ENCODE measurements around the gene CCDC142.
A peak's percentile ranks its signal among the peaks of the same experiment; 100 is the strongest.

CCDC142 gene

GRCh38 chr2:74513605-74514367 is 31.0 kb upstream of the CCDC142 start:
- DNase-seq, result no peak

DNA sequence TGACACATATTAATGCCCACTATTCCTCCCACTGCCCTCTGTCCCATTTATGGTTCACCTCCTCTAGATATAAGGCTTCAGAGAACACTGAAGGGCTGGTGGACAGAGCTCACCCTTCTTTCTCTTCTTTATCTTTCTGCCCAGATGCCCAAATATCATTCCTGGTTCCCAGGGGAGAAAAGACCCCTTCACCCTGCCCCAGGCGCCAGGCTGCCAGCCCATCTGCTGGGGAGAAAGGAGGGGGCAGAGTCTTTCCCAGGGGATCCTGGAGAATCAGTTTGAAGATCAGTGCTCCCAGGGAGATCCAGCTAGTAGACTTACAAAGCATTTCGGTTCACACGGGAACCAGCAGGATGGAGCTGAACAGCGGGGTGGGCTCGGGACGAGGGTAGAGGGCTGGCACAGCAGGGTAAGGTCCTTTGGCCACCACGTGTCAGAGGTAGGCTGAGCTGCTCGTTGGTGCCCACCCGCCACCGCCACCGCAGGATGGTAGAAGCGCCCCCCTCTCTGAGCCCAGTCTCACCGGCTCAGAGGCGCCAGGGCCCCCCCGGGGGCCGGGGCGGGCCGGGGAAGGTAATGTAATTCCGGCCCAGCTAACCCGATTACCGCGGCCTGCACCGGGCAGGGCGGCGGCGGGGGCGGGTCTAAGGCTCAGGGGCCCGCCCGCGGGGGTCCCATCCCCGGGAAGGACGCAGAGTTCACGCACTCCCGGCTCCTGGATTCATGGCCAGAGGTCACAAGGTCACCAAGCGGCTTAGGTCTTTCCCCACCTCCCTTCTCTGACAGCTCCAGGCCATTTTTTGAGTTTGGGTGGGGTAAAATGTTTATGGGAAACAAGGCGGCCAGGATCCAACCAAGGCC is 30.2 kb upstream of the CCDC142 start:
- DNase-seq, result no peak

- DNase-seq, result no peak
Observed at GRCh38 chr2:74511104-74511989, 28.5 kb upstream of the CCDC142 start.

GRCh38 chr2:74510272-74510671 is 27.5 kb upstream of the CCDC142 start:
- no peak for DNase-seq

DNA sequence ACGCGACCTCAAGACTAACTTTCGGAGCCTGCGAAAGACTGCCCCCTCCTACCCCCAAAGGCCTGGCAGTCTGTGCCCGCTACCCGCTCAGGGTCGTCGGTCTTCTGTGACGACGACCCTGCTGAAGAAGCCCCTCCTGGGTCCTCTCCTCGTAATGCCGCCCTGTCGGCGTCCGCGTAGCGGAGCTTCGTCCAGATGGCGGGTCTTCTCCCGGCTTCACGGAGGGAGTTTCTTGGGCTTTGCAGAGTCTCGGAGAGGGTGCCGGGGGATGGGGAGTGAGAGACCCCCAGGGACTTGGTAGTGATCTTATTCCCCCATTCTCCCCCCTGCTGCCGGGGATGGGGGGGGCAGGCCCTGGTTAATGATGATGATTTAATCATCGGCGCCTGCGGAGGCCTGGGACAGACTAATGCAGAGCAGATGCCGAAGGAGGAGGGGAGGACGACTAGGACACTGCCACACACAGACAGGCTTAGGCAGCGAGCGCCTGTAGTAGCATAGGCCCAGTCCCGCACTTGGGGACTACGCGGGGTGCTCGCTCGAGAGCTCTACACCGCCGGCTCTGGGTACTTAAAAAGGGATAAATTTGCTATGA is 25.2 kb upstream of the CCDC142 start:
- no peak for DNase-seq

- peak; percentile 90 for DNase-seq
Observed at GRCh38 chr2:74507145-74507925, 24.5 kb upstream of the CCDC142 start, which contains the start of gene PCGF1. Gene PCGF1, minus strand, starts transcription at chr2:74507695. Its CDS starts 27 bp downstream, at chr2:74507668.

- DNase-seq, result no peak
Observed at GRCh38 chr2:74505448-74506246, 22.8 kb upstream of the CCDC142 start.

DNA sequence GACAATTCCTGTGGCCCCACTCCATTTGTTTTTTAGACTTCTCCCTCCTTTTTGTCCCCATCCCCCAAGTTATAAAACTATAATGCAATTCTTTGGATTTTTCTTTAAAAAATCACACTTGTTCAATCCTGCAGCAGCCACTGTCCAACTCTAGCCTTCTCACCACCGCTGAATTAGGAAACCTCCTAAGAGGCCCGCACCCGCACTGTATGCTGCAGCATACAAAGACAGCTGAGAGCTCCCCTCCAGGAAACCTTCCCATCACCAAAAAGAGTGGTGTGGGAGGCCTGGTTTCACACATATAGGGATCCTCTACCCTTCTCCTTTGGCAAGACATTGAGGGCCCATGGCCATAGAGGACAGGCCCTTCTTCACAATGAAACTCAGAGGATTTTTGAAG is 21.8 kb upstream of the CCDC142 start:
- no peak for DNase-seq

DNA sequence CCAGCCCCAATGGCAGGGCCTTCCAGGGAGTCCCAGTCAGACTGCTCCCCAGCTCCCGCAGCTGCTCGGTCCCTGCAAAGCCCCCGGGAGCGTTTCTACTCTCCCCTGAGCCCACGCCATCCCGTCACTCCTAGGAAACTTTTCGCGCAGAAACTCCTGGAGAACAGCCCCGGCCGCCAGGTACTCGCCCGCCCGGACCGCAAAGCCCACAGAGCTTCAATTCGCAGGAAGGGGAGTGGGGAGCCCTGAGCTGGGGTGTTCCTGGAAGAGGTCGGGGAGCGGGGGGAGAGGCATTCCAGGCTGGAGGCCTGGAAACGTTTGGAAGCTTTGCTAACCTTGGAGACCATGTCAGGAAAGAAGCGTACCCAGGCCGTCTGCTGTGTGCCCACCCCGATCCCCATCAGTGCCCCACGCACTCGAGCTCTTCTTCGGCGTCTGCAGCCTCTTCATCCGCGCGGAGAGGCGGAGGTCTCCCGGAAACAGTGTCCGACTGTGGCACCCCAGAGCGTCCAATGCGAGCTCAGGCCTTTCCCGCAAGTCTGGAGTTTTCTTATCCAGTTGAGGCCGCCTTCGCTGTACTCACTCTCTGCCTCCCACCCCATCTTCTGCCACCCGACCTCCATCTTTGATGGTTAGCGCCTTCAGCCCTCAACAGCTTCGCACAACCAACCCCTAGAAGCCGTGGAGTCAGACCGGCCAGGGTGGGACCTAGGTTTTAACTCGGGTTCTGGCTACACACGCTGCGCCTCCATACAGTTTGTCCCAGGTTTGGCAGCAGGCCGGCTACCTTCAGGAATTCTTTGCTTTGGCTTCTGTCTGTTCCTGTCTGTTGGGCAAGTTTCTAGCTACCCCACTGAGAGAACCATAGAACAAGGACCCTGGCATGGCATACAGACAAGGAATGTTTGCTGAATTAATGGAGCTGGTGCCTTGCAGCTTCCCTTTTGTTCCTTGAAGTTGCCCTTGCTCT is 21.0 kb upstream of the CCDC142 start:
- no peak for DNase-seq

- DNase-seq, result peak; percentile 18
Observed at GRCh38 chr2:74502720-74503505, 20.1 kb upstream of the CCDC142 start.

- DNase-seq, result no peak
Observed at GRCh38 chr2:74502147-74502719, 19.4 kb upstream of the CCDC142 start.

DNA sequence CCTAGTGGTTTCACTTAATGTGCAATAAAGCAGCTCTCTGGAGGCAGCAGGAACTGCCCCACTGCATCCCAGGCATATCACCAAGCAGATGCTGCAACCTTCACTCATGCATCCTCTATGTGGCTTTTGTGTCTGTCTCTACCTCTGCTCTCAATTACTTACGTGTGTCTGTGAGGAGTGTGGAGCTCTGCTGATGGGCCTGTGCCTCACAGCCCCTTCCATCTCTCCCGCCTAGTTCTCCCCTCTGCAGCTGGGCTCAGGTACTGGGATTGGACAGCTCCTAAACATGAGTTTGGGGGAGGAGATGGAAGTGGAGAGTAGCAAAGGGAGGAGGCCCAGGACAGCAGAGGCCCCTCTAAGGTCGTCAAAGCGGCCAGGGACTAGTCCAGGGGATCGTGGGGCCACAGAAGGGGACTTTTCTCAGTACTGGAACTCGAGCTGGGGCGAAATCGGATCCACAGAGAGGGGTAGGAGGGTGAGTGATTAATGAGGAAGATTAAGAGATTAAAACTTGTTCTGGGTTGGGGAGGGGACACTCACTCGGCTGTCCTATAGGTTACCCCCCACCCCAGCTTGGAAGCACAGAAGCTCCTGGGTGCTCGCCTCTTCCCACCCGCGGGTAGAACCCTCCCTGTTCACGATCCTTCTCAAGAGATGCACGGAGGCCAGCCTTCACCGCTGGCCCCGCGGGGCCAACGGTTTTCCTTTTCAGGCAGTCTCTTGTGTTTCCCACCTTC is 18.7 kb upstream of the CCDC142 start:
- no peak for DNase-seq

DNA sequence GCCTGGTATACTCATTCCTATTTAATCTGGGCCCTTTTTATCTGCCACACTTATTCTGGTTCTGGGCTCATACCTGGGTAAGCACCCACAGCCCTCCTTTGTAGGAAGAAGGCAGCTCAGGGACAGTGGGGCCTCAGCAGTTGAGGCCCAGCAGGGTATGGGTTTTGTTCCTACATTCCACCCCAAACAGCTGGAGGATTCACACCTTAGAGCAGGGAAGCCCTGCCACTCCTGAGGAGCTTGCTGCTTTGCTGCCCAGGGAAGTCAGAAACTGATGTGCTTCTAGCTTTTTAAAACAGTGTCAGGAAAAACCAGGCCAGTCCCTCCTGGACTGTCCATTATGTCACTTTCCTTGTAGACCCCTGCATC is 17.8 kb upstream of the CCDC142 start:
- DNase-seq, result no peak

GRCh38 chr2:74499940-74500577 is 17.3 kb upstream of the CCDC142 start:
- no peak for DNase-seq

GRCh38 chr2:74499267-74499939 is 16.6 kb upstream of the CCDC142 start, which contains the start of gene LBX2:
Gene LBX2, minus strand, starts transcription at chr2:74499603. Its CDS starts 66 bp downstream, at chr2:74499537.
- DNase-seq, result no peak

DNA sequence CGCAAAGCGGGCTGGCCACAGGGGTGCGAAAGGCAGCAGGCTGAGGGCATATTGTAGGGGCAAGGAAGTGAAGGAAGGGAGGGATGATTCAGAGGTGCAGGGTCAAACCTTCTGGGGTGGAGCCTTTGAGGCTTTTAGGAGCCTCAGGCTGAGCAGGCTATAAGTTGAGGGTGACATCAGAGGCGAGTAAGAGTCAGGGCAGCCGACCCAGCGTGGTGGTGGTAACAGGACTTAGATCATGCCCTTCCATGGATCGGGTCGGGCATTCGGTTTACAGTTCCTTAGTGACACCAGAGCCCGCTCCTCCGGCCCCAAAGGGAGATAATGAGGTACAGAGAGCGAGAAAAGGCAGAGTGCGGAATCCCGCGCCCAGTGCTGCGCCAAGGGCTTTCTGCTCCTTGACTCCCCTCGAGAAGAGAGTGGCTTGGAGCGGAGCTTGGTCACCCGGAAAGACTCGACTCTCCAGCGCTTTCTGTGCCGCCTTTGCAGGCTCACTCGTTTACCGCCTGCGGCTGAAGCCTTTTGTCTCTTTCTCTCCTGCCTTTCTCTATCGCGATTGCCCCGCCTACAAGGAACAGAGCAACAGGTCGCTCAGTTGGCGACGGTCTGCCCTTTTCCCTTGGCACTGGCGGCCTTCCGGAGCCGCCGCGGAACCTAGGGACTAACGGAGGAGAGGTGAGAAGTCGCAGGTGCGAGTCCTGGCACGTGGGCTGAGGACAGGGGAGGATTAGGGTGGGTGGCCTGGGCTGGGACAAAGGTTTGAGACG is 15.9 kb upstream of the CCDC142 start:
- DNase-seq, result no peak

All from activated gamma-delta T cell (primary cell).